Muscle layer of duodenum (tissue), 2 donors: ENCODE data around the gene GABRD.

Experiments
- H3K27ac ChIP-seq: one replicate; pipeline ENCODE4 v1.7.0; 2013; ENCODE audit warnings: mild to moderate bottlenecking, low read length
- H3K27me3 ChIP-seq: one replicate; pipeline ENCODE4 v1.7.0; 2013; ENCODE audit warnings: low read depth, mild to moderate bottlenecking, control low read depth, low read length
- H3K36me3 ChIP-seq, 2 donors: one replicate each; pipeline ENCODE4 v1.7.0; 2013; ENCODE audit warnings: low read length in 2 of 2, control low read depth in 1 of 2, mild to moderate bottlenecking in 1 of 2; ENCODE audit not compliant: insufficient read depth in 2 of 2, control insufficient read depth in 1 of 2
- H3K4me1 ChIP-seq, 2 donors: one replicate each; pipeline ENCODE4 v1.7.0; 2013; ENCODE audit warnings: low read length in 2 of 2, mild to moderate bottlenecking in 2 of 2, control low read depth in 1 of 2, moderate library complexity in 1 of 2; ENCODE audit not compliant: insufficient read depth in 2 of 2, control insufficient read depth in 1 of 2
- H3K4me3 ChIP-seq, 2 donors: one replicate each; pipeline ENCODE4 v1.7.0; 2013; ENCODE audit warnings: low read length in 2 of 2, low read depth in 1 of 2, mild to moderate bottlenecking in 1 of 2
- H3K9me3 ChIP-seq, 2 donors: one replicate each; pipeline ENCODE4 v1.7.0; 2013; ENCODE audit warnings: low read length in 2 of 2, control low read depth in 1 of 2, mild to moderate bottlenecking in 1 of 2; ENCODE audit not compliant: control insufficient read depth in 1 of 2
- donor health status: healthy.

Gene GABRD

DNA sequence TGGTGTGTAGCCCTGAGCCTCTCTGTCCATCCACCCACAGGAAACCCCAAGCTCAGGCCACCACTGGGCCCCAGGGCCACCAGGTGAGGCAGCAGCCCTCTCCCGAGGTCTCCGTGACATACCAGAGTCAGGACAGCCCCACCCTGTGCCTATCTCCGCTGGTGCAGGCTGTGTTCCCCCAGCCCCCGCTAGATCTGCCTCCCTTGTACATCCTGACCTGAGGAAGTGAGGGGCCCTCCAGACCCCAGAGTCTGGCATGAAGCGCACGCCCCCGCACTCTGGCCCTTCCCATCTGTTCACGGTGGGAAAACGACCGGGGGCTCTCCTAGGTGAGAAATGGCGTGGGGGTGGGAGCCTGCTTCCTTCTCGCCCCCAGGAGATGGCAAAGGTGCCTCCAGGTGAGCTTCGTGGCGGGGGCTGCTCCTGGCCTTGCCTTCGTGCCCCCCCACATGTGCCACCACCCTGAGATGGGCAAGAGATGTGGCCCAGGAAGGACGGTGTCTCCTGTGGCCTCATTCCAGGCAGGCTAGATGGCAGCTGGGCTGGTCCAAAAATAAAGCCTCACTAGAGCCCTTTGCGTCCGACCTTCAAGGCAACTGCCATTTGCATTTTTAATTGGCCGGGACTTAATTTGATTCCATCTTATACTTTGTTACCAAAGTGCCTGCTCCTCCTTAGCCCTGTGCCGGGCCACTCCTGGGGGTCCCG, 3.1 kb downstream of the GABRD start:
- Histone ChIP-seq H3K27ac (no peak overlapping the region), H3K36me3 (no peaks in the 10 kb centered on the region), H3K27me3 (peaks cover 18% of the 10 kb centered on the region), H3K4me1 (peaks cover 0 to 15% of the 10 kb centered on the region in 2 donors), H3K4me3 (no peak overlapping the region), H3K9me3 (no peaks in the 10 kb centered on the region)

DNA sequence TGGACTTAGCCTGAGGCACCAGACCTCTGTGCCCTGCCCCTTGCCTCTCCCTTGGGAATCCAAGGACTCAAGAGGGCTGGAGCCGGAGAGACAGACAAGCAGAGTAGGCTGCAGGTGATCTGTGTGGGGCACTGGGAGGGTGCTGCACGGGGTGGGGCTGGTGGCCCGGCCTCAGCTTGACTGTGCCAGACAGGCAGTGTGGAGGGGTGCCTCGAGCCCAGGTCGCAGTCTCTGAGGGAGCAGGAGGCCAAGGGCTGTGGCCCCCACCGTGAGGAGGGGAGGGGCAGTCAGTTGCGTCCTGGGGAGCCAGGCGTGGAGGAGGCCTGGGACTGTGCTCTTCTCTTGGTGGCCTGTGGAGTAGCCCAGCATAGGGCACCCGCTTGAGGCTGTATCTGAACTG, 4.0 kb downstream of the GABRD start:
- Histone ChIP-seq H3K36me3 (no peaks in the 10 kb centered on the region), H3K9me3 (no peaks in the 10 kb centered on the region), H3K4me3 (no peak overlapping the region), H3K27me3 (peaks cover 18% of the 10 kb centered on the region), H3K27ac (no peak overlapping the region), H3K4me1 (peaks cover 0 to 15% of the 10 kb centered on the region in 2 donors)

DNA sequence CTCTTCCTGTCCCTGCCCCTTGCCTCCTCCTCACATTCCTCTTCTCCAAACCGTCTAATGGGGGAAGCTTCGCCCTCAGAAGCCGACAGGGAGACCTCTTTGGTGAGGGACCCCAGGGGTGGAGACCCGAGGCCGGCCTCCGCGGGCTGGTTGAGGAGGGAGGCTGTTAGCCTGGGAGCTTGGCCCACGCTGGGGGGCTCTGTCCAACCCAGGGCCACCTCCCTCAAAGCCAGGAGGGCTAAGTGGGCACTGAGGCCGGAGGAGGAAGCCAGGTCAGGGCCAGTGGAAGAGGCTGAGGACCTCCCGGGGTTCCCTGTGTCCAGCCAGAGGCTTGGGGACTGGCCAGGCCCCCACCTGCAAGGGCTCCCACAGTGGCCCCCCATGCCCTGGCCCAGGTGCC, 5.3 kb downstream of the GABRD start:
- no peak overlapping the region for H3K27ac ChIP-seq
- H3K36me3 ChIP-seq, result no peaks in the 10 kb centered on the region
- no peak overlapping the region for H3K4me3 ChIP-seq
- peaks cover 18% of the 10 kb centered on the region for H3K27me3 ChIP-seq
- H3K9me3 ChIP-seq, result no peaks in the 10 kb centered on the region
- peaks cover 0 to 14% of the 10 kb centered on the region in 2 donors for H3K4me1 ChIP-seq

DNA sequence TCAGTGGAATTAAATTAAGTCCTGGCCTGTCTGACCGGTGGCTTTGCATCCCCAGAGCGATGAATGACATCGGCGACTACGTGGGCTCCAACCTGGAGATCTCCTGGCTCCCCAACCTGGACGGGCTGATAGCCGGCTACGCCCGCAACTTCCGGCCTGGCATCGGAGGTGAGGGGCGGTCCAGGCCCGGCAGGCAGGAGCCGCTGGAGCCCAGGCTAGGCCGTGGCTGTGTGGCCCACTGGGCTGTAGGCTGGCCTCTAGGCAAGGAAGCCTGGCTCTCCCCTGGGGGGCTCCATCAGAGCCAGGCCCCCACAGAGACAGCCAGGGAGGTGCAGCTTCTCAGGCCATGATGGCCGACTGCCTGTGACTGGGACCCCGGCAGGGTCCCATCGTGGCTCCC, 5.7 kb downstream of the GABRD start:
- Histone ChIP-seq H3K27me3 (peaks cover 16% of the 10 kb centered on the region), H3K27ac (no peak overlapping the region), H3K4me3 (no peak overlapping the region)

DNA sequence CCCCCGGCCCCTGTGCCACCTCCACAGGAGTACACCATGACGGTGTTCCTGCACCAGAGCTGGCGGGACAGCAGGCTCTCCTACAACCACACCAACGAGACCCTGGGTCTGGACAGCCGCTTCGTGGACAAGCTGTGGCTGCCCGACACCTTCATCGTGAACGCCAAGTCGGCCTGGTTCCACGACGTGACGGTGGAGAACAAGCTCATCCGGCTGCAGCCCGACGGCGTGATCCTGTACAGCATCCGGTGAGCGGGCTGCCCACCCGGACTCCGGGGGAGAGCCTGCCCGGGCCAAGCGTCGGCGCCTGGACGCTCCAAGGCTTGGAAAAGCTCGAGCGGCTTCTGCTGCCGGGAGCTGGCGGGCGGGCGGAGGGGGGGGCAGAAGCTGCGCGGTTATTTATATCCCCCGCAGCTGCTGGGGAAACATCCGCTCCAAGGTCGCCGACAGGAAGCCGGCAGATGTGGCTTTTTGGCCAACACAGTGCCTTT, 6.4 kb downstream of the GABRD start:
- peaks cover 10% of the 10 kb centered on the region for H3K27me3 ChIP-seq
- no peaks in the 10 kb centered on the region for H3K9me3 ChIP-seq
- no peaks in the 10 kb centered on the region for H3K36me3 ChIP-seq
- H3K4me1 ChIP-seq, result peaks cover 0 to 10% of the 10 kb centered on the region in 2 donors
- peak overlapping the region in 1 of 2 donors; percentile 22 for H3K4me3 ChIP-seq
- H3K27ac ChIP-seq, result no peak overlapping the region

More for the DNA sequence above, 5.7 kb downstream of the GABRD start:
- H3K36me3 ChIP-seq, result no peaks in the 10 kb centered on the region
- H3K4me1 ChIP-seq, result peaks cover 0 to 10% of the 10 kb centered on the region in 2 donors
- H3K9me3 ChIP-seq, result no peaks in the 10 kb centered on the region

DNA sequence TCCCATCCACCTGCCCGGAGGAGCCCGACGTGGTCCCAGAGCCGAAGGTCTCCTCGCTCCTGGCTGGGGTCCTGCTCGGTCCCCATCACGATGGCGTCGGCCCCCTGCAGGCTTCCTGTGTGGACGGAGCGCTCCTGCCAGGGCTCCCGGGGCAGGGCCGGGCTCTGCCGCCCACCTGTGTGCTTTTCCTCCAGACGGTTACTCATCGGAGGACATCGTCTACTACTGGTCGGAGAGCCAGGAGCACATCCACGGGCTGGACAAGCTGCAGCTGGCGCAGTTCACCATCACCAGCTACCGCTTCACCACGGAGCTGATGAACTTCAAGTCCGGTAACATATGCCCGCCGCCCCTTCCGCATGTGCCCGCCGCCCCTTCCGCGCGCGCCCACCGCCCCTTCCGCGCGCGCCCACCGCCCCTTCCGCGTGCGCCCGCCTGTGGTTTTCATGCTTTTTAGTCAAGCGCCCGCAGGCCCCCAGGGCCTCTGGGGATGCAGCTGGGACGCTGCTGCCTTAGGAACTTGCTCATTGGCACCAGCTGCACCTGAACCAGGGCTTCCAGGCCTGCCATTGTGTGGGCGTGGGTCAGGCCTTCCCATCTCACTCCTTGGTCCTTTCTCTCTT, 8.9 kb downstream of the GABRD start:
- no peaks in the 10 kb centered on the region for H3K9me3 ChIP-seq
- H3K4me3 ChIP-seq, result no peak overlapping the region
- H3K4me1 ChIP-seq, result peaks cover 0 to 10% of the 10 kb centered on the region in 2 donors
- no peak overlapping the region for H3K27ac ChIP-seq
- H3K27me3 ChIP-seq, result no peaks in the 10 kb centered on the region
- no peaks in the 10 kb centered on the region for H3K36me3 ChIP-seq

DNA sequence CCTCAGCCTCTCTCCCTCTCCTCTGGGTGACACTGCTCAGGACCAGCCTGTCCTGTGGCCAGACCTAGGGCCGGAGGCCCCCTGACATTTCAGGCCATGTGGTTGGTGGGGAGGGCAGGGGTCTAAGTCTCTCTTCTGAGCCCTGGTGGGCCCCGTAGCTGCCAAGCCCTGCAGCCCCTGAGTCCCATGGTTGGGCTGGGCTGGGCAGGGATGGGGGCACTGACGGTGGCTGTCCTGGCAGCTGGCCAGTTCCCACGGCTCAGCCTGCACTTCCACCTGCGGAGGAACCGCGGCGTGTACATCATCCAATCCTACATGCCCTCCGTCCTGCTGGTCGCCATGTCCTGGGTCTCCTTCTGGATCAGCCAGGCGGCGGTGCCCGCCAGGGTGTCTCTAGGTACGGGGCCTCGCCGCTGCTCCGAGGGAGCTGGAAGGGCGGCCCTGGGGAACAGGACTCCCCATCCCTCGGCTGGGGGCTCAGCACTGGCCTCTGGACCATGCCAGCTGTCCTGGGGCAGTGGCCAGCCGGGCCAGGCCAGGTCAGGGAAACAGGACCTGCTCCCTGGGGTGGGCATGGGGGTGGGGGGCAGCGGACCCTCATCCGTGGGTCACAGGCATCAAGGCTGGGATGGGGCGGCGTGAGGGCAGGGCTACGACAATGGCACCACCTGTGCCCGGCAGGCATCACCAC, 9.9 kb downstream of the GABRD start:
- Histone ChIP-seq H3K4me1 (peaks cover 0 to 10% of the 10 kb centered on the region in 2 donors), H3K27me3 (no peaks in the 10 kb centered on the region), H3K36me3 (no peaks in the 10 kb centered on the region), H3K4me3 (no peak overlapping the region), H3K27ac (no peak overlapping the region), H3K9me3 (no peaks in the 10 kb centered on the region)

DNA sequence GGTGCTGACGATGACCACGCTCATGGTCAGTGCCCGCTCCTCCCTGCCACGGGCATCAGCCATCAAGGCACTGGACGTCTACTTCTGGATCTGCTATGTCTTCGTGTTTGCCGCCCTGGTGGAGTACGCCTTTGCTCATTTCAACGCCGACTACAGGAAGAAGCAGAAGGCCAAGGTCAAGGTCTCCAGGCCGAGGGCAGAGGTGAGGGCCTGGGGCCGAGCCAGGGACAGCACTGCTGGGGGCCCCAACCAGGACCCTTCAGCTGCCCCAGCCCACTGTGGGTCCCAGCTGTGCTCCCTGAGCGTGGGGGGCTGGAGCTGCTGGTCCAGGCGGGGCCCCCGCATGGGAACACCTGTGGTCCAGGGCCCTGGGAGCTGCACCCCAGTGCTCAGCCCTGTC, 10.4 kb downstream of the GABRD start:
- no peaks in the 10 kb centered on the region for H3K27me3 ChIP-seq
- H3K27ac ChIP-seq, result no peak overlapping the region
- H3K36me3 ChIP-seq, result no peaks in the 10 kb centered on the region
- H3K4me1 ChIP-seq, result peaks cover 0 to 10% of the 10 kb centered on the region in 2 donors
- no peak overlapping the region for H3K4me3 ChIP-seq
- H3K9me3 ChIP-seq, result no peaks in the 10 kb centered on the region

DNA sequence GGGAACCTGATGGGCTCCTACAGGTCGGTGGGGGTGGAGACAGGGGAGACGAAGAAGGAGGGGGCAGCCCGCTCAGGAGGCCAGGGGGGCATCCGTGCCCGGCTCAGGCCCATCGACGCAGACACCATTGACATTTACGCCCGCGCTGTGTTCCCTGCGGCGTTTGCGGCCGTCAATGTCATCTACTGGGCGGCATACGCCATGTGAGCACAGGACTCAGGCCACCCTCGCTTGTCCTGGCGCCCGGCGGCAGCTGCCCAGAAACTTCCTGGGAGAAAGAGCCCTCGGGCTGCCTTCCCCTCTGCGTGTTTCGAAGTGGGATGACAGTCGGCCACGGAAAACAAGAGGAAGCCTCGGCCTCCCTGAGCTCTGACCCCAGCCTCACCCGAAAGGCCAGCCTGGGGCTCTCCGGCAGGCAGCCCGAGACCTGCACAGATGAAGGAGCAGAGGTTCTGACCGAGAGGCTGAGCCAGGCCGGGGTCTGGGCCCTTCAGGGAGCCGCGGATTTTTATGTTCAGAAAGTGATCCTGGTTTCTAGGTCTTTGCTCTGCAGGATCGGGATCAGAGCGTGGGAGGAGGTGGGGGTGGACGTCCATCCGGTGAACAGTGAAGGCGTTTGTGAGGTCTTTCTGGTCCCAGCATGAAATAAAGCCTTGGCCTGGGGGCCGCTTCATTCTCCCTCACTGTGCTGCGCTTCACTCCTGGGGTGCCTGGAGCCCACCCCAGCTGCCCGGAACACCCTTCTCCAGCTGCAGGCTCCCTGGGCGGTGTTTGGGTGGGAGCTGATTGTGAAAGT, 11.1 kb downstream of the GABRD start:
- no peak overlapping the region for H3K4me3 ChIP-seq
- no peak overlapping the region for H3K27ac ChIP-seq
- H3K27me3 ChIP-seq, result no peaks in the 10 kb centered on the region
- H3K36me3 ChIP-seq, result no peaks in the 10 kb centered on the region
- peaks cover 0 to 5% of the 10 kb centered on the region in 2 donors for H3K4me1 ChIP-seq
- H3K9me3 ChIP-seq, result no peaks in the 10 kb centered on the region

DNA sequence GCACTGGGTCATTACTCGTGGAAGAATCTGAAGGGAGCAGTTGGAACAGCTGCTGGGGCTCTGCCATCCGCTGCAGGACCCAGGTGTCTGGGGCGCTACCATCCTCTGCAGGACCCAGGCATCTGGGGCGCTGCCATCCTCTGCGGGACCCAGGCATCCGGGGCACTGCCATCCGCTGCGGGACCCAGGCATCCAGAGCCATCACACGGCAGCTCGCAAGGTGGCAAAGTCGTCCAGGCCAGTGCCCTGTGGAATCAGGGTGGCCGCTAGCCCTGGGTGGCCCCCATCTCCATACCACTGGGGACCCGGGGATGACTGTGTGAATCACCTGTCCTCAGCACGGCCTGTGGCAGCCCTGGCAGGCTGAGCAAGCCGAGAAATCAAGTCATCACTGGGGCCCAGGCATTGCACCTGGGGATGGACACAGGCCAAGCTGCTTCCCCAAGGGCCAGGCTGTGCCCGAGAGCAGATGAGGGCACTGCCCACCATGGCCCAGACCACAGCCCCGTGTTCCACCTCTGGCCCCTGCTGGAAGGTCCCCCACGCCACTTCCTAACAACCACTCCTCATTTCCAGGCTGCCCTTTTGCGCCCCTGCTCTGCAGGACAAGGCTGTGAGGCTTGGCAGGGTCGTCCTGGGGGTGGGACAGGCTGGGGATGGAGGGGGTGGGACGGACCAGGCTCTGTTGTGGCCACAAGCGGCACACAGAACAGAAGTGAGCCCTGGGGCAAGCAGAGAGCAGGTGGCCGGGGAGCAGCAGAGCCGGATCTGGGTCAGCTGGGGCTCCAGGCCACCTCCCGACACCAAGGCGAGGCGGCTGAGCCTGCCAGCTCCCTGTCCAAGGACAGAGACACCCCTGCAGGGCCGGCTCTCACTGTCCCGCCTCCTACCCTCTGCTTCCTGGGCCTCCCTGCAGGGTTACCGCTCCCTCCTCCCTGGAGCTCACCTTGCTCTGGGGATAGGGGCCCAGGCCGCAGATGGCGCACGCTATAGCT, 12.7 kb downstream of the GABRD start:
- Histone ChIP-seq H3K27me3 (no peaks in the 10 kb centered on the region), H3K36me3 (no peaks in the 10 kb centered on the region), H3K4me3 (no peak overlapping the region), H3K9me3 (no peaks in the 10 kb centered on the region), H3K27ac (no peak overlapping the region), H3K4me1 (no peaks in the 10 kb centered on the region)
